ENCODE results near the gene CDK6. TPM values are rescaled to one million over a fixed set of nuclear protein-coding genes. Genes with fewer than 3 reads are reported as not detected.

CDK6 gene
- total and polyA plus RNA-seq, 10 of the 15 experiments (the other 5 are each of a cell fraction or from before 2014, with no cell fraction given): 8.0 to 118 (median 45.8) TPM

- H3K4me2 ChIP-seq (ENCODE audit: control insufficient read depth, insufficient read depth): peak overlapping the region; percentile 26
Observed at GRCh38 chr7:92732316-92733036, 103.9 kb downstream of the CDK6 start.

More at GRCh38 chr7:92732316-92733036, 103.9 kb downstream of the CDK6 start:
- Histone ChIP-seq H3K79me2 (ENCODE audit: control insufficient read depth, insufficient read depth, low read length) (peaks cover 37% of the 10 kb centered on the region), H3K27ac (ENCODE audit: control insufficient read depth, insufficient read depth) (peak overlapping the region; percentile 45), H2AFZ (ENCODE audit: control insufficient read depth, low read depth, low read length) (no peak overlapping the region), H3K4me3 (no peak overlapping the region), H3K4me1 (ENCODE audit: control insufficient read depth, insufficient read depth, low read length) (peaks cover 16% of the 10 kb centered on the region), H3K9ac (ENCODE audit: control insufficient read depth, insufficient read depth, low read length) (no peak overlapping the region), H3K36me3 (ENCODE audit: control insufficient read depth in 2 of 2, insufficient read depth in 2 of 2, low read length in 1 of 2) (no peaks in the 10 kb centered on the region), H4K20me1 (ENCODE audit: control insufficient read depth, insufficient read depth) (no peaks in the 10 kb centered on the region), H3K27me3 (replicated peaks in 1 of 2; ENCODE audit: control insufficient read depth in 2 of 2, insufficient read depth in 2 of 2, low read length in 1 of 2) (no peaks in the 10 kb centered on the region), H3K9me3 (replicated peaks; ENCODE audit: control insufficient read depth, insufficient read depth, low read length) (peaks cover 3% of the 10 kb centered on the region)
- no TSS peak for BruUV-seq (replicated peaks)
- ATAC-seq (peak; percentile 48), FAIRE-seq (peak; percentile 18), DNase-seq (ENCODE audit: low read depth, low spot score) (no peak)
- CTCF ChIA-PET: interaction anchor here (0.6 to 1.5 kb wide), 8 partner anchors 9 to 136 kb away, joined by 3 to 4 read pairs (median 3); no protein-coding TSS in a partner anchor
- RAD21 ChIA-PET (ENCODE audit: unreplicated experiment): interaction anchor here (1.0 to 1.6 kb wide), 4 partner anchors 77 to 105 kb away, joined by 3 to 5 read pairs (median 4); no protein-coding TSS in a partner anchor
- SMC1A ChIA-PET (ENCODE audit: uncharacterized antibody, unreplicated experiment): interaction anchor here (1.0 to 2.5 kb wide), 15 partner anchors 8 to 315 kb away, joined by 3 to 11 read pairs (median 4); no protein-coding TSS in a partner anchor
- TF ChIP-seq SREBF2 (IDR thresholded peaks at IDR 0.05; ENCODE audit: low read length) (no peak), POLR2AphosphoS2 (IDR thresholded peaks at IDR 0.05; ENCODE audit: low read depth, low read length) (no peak), YY1 (IDR thresholded peaks at IDR 0.05; ENCODE audit: low read depth, low read length) (0 out of 2 replicates have a peak, but pooled peaks have one; percentile 46), CUX1 (IDR thresholded peaks at IDR 0.05; ENCODE audit: insufficient replicate concordance, low read depth, low read length) (no peak)
- WGBS (ENCODE audit: insufficient coverage, insufficient replicate concordance, low lambda C conversion rate, missing lambda C conversion rate): 24% methylated on average over 4 of the region's 4 CpGs
- POLR2A ChIA-PET: interaction anchor here (1.1 to 1.3 kb wide), 2 partner anchors 11 to 77 kb away, joined by 3 read pairs; no protein-coding TSS in a partner anchor
- intact Hi-C loops (cut with micrococcal nuclease; ENCODE audit: unreplicated experiment) (no loop called here), in situ Hi-C loops (cut with MboI) (no loop called here)

Measured in GM12878 (cell line).